Aorta (tissue), 5 donors: ENCODE measurements around the gene RASGEF1C. TPM values are rescaled to one million over a fixed set of nuclear protein-coding genes. Genes with fewer than 3 reads are reported as not detected.

Experiments
- ATAC-seq: fragments of 200-7000 bp; cut with Tn5 transposase; one replicate; pipeline ENCODE4 v1.9.1; 2022; ENCODE audit warnings: moderate library complexity; ENCODE audit not compliant: low FRiP score
- DNase-seq, 2 donors: peaks; one replicate each; pipeline ENCODE4 v3.0.0-alpha.2; 2020
- H3K27ac ChIP-seq, 2 donors: one replicate each; pipeline ENCODE4 v1.5.1; 2013; ENCODE audit warnings: low read length in 2 of 2, mild to moderate bottlenecking in 2 of 2, moderate library complexity in 2 of 2, control low read depth in 1 of 2, inconsistent platforms in 1 of 2, low read depth in 1 of 2
- H3K27me3 ChIP-seq, 2 donors: one replicate each; pipeline ENCODE4 v1.6.1; 2013; ENCODE audit warnings: control low read depth in 1 of 2, low read length in 1 of 2, mild to moderate bottlenecking in 1 of 2, moderate library complexity in 1 of 2; ENCODE audit not compliant: insufficient read depth in 2 of 2, control insufficient read depth in 1 of 2
- H3K36me3 ChIP-seq, 2 donors: one replicate each; pipeline ENCODE4 v1.6.1; 2013; ENCODE audit warnings: control low read depth in 1 of 2, low read length in 1 of 2, mild to moderate bottlenecking in 1 of 2; ENCODE audit not compliant: insufficient read depth in 2 of 2, control insufficient read depth in 1 of 2
- H3K4me1 ChIP-seq, 2 donors: one replicate each; pipeline ENCODE4 v1.6.1; 2013; ENCODE audit warnings: low read length in 2 of 2, control low read depth in 1 of 2, mild to moderate bottlenecking in 1 of 2, moderate library complexity in 1 of 2; ENCODE audit not compliant: insufficient read depth in 2 of 2, control insufficient read depth in 1 of 2
- H3K4me3 ChIP-seq, 2 donors: one replicate each; pipeline ENCODE4 v1.5.1; 2013; ENCODE audit warnings: low read length in 2 of 2, control low read depth in 1 of 2, mild to moderate bottlenecking in 1 of 2
- H3K9me3 ChIP-seq: one replicate; pipeline ENCODE4 v1.6.1; 2013; ENCODE audit warnings: mild to moderate bottlenecking, low read length; ENCODE audit not compliant: control insufficient read depth
- WGBS, 2 donors: extraction: QIAGEN DNeasy Blood & Tissue Kit; methylation state at CpG; one replicate each; pipeline ENCODE4 v1.1.7; 2013; 5-methylcytosine and 5-hydroxymethylcytosine counted together
- intact Hi-C, 2 donors: fragments of 100-400 bp; cut with DNase I; formaldehyde crosslinking; loops; one replicate each; pipeline versions ENCODE4 v1.14.2 to v1.15.0; 2022
- polyA plus RNA-seq, 2 donors: library from polyadenylated mRNA; stranded (reverse); fragments of 200-250 nt; gene quantifications; one replicate each; pipeline ENCODE4 v1.2.3, GENCODE V29; 2013
- total RNA-seq, 2 donors: library from RNA; stranded (reverse); fragmentation: NEBNext Ultra II Directional; extraction: Animal tissue kit (Norgen Biotek cat#: 25700); gene quantifications; one replicate each; pipeline ENCODE4 v1.2.1, GENCODE V29; 2021
- donor health status: healthy with polysubstance abuse.
- donor health status: Bipolar disorder and iron deficiency.
- donor health status: DM: no; HTN: no; CAD: no.
- donor health status: DM: no; HTN: no; CAD: no.
- donor health status: DM: yes; HTN: yes; CAD: no.

The RASGEF1C gene
- total and polyA plus RNA-seq, 4 donors, result 0.66 to 1.2 TPM; not detected in 2

- no peak for DNase-seq
- no peak overlapping the region for H3K27ac ChIP-seq
- ATAC-seq, result no peak
- H3K9me3 ChIP-seq, result peaks cover 2% of the 10 kb centered on the region
- H3K4me1 ChIP-seq, result no peaks in the 10 kb centered on the region
- 66 to 69% methylated on average over 13 of the region's 13 CpGs for WGBS, 2 donors
- intact Hi-C loops, result no loop called here
- H3K27me3 ChIP-seq, result no peaks in the 10 kb centered on the region
- no peaks in the 10 kb centered on the region for H3K36me3 ChIP-seq
- H3K4me3 ChIP-seq, result no peak overlapping the region
These were observed 66.0 kb downstream of the RASGEF1C start for GRCh38 chr5:180142824-180143610.

DNA sequence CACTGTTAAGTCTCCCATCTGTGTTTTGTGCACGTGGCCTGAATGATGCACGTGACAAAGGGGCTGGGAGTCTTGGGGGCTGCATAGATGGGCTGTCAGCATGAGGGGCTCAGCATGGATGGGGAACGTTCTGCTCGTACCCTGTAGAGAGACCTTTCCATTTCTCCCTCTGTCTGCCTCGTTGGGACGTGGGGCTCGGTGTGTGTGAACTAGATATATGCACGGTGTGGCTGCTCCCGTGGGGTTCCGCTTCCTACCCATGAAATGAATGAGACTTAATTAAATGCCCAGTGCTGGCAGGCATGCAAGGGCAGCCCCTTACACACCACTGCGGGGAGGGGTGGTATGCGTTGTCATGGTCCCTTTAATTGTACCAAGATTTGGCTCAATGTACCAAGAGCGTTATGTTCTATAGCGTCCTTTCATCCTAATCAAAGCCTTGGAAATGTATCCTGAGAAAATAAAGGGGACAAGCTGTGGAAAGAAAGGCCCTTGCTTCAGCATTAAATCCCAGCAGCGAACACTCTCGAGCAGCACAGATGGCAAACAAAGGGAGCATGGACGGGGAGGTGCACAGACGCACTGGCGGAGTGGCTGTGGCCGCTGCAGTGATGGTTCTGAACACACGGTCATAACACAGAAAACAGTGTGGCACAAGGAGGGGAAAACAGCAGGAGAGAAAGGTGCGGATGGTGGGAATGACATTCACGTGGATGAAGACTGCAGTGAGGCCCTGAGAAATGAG lies 66.8 kb downstream of the RASGEF1C start:
- WGBS, 2 donors, result 70 to 76% methylated on average over 23 of the region's 23 CpGs
- Histone ChIP-seq H3K9me3 (peaks cover 2% of the 10 kb centered on the region), H3K36me3 (no peaks in the 10 kb centered on the region), H3K4me3 (no peak overlapping the region), H3K4me1 (no peaks in the 10 kb centered on the region), H3K27me3 (no peaks in the 10 kb centered on the region), H3K27ac (no peak overlapping the region)
- DNase-seq, result no peak
- intact Hi-C loops, result no loop called here
- no peak for ATAC-seq

DNA sequence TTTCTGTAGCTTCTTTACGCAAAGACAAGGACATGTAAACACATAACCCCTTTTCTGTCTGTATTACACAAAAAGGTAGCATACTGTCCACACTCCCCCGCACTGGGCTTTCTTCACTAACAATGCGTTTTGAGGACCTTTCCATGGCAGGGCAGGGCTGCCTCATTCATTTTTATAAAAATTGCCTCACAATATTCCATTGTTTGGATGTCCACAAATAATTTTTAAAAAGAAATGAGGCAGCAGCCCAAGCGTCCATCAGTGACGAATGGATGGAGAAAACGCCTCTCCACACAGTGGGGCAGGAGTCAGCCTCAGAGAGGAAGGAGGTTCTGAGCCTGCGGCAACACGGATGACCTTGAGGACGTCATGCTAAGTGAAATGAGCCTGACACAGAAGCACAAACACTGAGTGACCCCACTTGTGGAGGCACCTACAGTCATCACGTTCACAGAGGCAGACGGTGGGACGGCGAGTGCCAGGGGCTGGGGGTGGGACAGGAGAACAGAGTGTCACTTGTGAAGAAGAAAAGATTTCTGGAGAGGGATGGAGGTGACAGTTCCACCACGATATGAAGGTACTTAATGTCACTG lies 67.8 kb downstream of the RASGEF1C start:
- ATAC-seq (no peak), DNase-seq (peak in 1 of 2 donors; percentile 23)
- H3K4me1 ChIP-seq, result no peaks in the 10 kb centered on the region
- H3K9me3 ChIP-seq, result peaks cover under 1% of the 10 kb centered on the region
- H3K27me3 ChIP-seq, result no peaks in the 10 kb centered on the region
- intact Hi-C loops, result no loop called here
- no peak overlapping the region for H3K27ac ChIP-seq
- no peak overlapping the region for H3K4me3 ChIP-seq
- H3K36me3 ChIP-seq, result no peaks in the 10 kb centered on the region
- 58 to 59% methylated on average over 14 of the region's 14 CpGs for WGBS, 2 donors

- no peaks in the 10 kb centered on the region for H3K27me3 ChIP-seq
- H3K36me3 ChIP-seq, result no peaks in the 10 kb centered on the region
- no peaks in the 10 kb centered on the region for H3K9me3 ChIP-seq
- DNase-seq (peak in 1 of 2 donors; percentile 23), ATAC-seq (no peak)
- 51 to 52% methylated on average over 8 to 9 of the region's 9 CpGs for WGBS, 2 donors
- H3K27ac ChIP-seq, result no peak overlapping the region
- H3K4me1 ChIP-seq, result no peaks in the 10 kb centered on the region
- intact Hi-C loops, result no loop called here
- no peak overlapping the region for H3K4me3 ChIP-seq
These were observed 68.4 kb downstream of the RASGEF1C start for GRCh38 chr5:180140571-180140970.

- H3K4me3 ChIP-seq, result no peak overlapping the region
- no peaks in the 10 kb centered on the region for H3K27me3 ChIP-seq
- 42 to 54% methylated on average over 10 of the region's 10 CpGs for WGBS, 2 donors
- intact Hi-C loops, result no loop called here
- no peaks in the 10 kb centered on the region for H3K36me3 ChIP-seq
- ATAC-seq, result no peak
- H3K4me1 ChIP-seq, result no peaks in the 10 kb centered on the region
- DNase-seq, result peak in 1 of 2 donors; percentile 61
- no peaks in the 10 kb centered on the region for H3K9me3 ChIP-seq
- no peak overlapping the region for H3K27ac ChIP-seq
These were observed 68.9 kb downstream of the RASGEF1C start for GRCh38 chr5:180140079-180140554.

DNA sequence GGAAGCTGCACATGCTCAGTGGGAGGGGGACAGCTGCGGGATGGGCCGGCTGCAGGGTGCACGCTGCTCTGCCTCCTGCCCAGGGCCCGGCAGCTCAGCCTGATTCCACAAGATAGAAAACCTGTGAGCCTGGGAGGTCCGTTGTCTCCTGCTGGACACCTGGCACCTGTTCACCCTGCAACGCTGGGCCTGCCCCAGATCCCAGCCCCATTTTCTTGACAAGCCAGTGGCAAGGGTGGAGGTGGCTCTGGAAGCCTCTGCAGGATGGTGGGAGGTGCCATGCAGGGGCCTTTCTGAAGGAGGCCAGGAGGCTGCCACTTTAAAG lies 69.3 kb downstream of the RASGEF1C start:
- intact Hi-C loops, result no loop called here
- H3K4me1 ChIP-seq, result no peaks in the 10 kb centered on the region
- no peak for ATAC-seq
- no peaks in the 10 kb centered on the region for H3K9me3 ChIP-seq
- no peaks in the 10 kb centered on the region for H3K36me3 ChIP-seq
- H3K27me3 ChIP-seq, result no peaks in the 10 kb centered on the region
- no peak overlapping the region for H3K4me3 ChIP-seq
- no peak overlapping the region for H3K27ac ChIP-seq
- WGBS, 2 donors, result 74 to 89% methylated on average over 6 of the region's 6 CpGs
- peak in 1 of 2 donors; percentile 62 for DNase-seq

DNA sequence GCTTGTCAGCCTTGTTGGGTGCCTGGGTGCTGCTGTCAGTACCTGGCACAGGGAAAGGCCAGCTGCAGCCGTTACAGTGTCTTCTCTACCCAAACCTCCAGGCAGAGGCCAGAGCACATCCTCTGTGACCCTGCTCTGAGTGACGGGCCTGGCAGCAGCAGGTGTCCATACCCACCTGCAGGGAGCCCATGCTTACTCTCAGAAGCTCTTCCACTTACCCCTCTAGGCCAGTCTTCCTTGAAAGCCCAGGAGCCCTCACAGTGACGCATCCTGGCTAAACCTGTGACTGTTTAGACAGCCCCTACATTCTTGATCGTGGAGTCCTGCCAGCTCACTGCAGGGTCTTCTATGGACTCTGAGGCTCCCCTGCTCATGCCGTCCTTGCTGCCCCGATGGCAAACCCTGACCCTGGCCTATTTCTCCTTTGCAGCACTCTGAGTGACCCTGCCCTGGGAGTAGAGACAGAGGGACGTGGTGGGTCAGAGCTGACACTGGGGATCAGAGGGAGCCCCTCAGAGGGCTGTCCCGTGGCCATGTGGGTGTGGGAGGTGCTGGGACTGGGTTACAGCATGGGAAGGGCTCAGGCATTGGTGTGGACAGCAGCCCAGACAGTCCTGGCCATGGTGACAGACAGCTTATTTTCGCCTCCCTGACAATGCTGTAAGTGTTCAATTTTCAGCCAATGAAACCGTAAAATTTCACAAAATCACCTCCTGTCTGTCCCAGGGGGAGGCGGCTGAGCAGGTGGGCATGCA lies 69.9 kb downstream of the RASGEF1C start:
- no peak overlapping the region for H3K27ac ChIP-seq
- intact Hi-C loops, result no loop called here
- no peaks in the 10 kb centered on the region for H3K27me3 ChIP-seq
- no peaks in the 10 kb centered on the region for H3K36me3 ChIP-seq
- H3K4me3 ChIP-seq, result no peak overlapping the region
- H3K9me3 ChIP-seq, result no peaks in the 10 kb centered on the region
- WGBS, 2 donors, result 68 to 70% methylated on average over 11 of the region's 11 CpGs
- ATAC-seq, result no peak
- H3K4me1 ChIP-seq, result no peaks in the 10 kb centered on the region
- DNase-seq, result peak in 1 of 2 donors; percentile 26

- ATAC-seq (no peak), DNase-seq (peak in 1 of 2 donors; percentile 36)
- intact Hi-C loops, result no loop called here
- no peaks in the 10 kb centered on the region for H3K4me1 ChIP-seq
- no peak overlapping the region for H3K4me3 ChIP-seq
- no peaks in the 10 kb centered on the region for H3K9me3 ChIP-seq
- no peaks in the 10 kb centered on the region for H3K27me3 ChIP-seq
- WGBS, 2 donors, result 70 to 73% methylated on average over 12 of the region's 12 CpGs
- H3K27ac ChIP-seq, result no peak overlapping the region
- H3K36me3 ChIP-seq, result no peaks in the 10 kb centered on the region
These were observed 70.6 kb downstream of the RASGEF1C start for GRCh38 chr5:180138214-180138975.
